Neutrophil (primary cell): ENCODE data around the gene TLCD2.
"Not testable (repeated sequence)": the region's sequence is repeated elsewhere in the genome, so short reads cannot be mapped to it uniquely, and the experiment has no call there.

ENCODE experiments used
- H3K27ac ChIP-seq: fragments of 200-600 bp; sonication (generic); 2 replicates; pipeline ENCODE4 v1.5.1; 2016; ENCODE audit warnings: mild to moderate bottlenecking, moderate library complexity
- H3K27me3 ChIP-seq: fragments of 200-600 bp; sonication (generic); 2 replicates; pipeline ENCODE4 v1.6.0; 2016; ENCODE audit warnings: mild to moderate bottlenecking
- H3K36me3 ChIP-seq: fragments of 200-600 bp; sonication (generic); 2 replicates; pipeline ENCODE4 v1.5.1; 2017
- H3K4me1 ChIP-seq, 2 experiments: fragments of 200-600 bp in 1 of 2; sonication (generic) in 1 of 2; 1 replicate in 1 of 2; 2 replicates in 1 of 2; pipeline versions ENCODE4 v1.5.1 to v1.6.1; 2013 to 2016; ENCODE audit warnings: low read depth in 1 of 2, low read length in 1 of 2, mild to moderate bottlenecking in 1 of 2, moderate library complexity in 1 of 2; ENCODE audit not compliant: control insufficient read depth in 1 of 2, insufficient read depth in 1 of 2
- H3K4me3 ChIP-seq, 2 experiments: fragments of 200-600 bp in 1 of 2; sonication (generic) in 1 of 2; 1 replicate in 1 of 2; 2 replicates in 1 of 2; pipeline ENCODE4 v1.5.1; 2013 to 2016; ENCODE audit warnings: low read depth in 1 of 2, low read length in 1 of 2, mild to moderate bottlenecking in 1 of 2, moderate library complexity in 1 of 2
- H3K9me3 ChIP-seq: fragments of 200-600 bp; sonication (generic); 2 replicates; pipeline ENCODE4 v1.5.1; 2016
- TF ChIP-seq, protein P1 (sequence below): fragments of 200-600 bp; sonication (generic); IDR thresholded peaks from 2 replicates; pipeline ENCODE4 v1.5.1; 2016; ENCODE audit warnings: antibody characterized with exemption

Gene TLCD2

DNA sequence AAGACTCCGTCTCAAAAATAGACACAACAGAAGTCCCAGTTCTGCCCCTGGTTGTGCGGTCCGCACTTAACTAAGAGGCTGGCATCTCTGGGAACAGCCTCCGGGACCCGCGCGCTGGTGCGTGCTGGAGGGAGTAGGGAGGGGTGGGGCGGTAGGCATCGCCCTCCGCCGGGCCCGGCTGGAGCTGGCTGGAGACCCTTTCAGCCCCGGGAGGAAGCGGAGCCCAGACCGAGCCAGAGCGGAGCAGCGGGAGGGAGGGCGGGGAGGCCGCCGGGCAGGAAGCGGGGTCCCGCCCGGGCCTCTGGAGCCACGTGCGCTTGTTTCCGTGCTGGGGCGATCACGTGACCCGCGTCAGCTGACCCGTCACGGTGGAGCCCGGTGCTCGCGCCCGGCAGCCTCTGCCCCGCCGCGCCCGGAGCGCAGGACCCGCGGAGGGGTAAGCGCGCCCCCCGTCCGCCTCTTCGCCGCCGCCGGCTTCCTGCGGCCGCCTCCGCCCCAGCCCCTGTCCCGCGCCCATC lies 14.2 kb upstream of the TLCD2 start, which contains the start of gene WDR81:
TSS of gene WDR81 (plus strand) at position 354 of the 518 bp plus-strand sequence. CDS start 256 bp downstream, outside the sequence.
- TF ChIP-seq, protein P1, sequence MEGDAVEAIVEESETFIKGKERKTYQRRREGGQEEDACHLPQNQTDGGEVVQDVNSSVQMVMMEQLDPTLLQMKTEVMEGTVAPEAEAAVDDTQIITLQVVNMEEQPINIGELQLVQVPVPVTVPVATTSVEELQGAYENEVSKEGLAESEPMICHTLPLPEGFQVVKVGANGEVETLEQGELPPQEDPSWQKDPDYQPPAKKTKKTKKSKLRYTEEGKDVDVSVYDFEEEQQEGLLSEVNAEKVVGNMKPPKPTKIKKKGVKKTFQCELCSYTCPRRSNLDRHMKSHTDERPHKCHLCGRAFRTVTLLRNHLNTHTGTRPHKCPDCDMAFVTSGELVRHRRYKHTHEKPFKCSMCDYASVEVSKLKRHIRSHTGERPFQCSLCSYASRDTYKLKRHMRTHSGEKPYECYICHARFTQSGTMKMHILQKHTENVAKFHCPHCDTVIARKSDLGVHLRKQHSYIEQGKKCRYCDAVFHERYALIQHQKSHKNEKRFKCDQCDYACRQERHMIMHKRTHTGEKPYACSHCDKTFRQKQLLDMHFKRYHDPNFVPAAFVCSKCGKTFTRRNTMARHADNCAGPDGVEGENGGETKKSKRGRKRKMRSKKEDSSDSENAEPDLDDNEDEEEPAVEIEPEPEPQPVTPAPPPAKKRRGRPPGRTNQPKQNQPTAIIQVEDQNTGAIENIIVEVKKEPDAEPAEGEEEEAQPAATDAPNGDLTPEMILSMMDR = no peak
- no peaks in the 10 kb centered on the region for H3K27me3 ChIP-seq
- peak within 1 kb of the TSS; percentile 77 to 84 for H3K4me3 ChIP-seq
- H3K9me3 ChIP-seq = no peaks in the 10 kb centered on the region
- peak within 1 kb of the TSS; percentile 84 for H3K27ac ChIP-seq
- H3K4me1 ChIP-seq = peaks cover 20% of the 10 kb centered on the region in 2 experiments
- H3K36me3 ChIP-seq = peaks cover 13% of the 10 kb centered on the region

DNA sequence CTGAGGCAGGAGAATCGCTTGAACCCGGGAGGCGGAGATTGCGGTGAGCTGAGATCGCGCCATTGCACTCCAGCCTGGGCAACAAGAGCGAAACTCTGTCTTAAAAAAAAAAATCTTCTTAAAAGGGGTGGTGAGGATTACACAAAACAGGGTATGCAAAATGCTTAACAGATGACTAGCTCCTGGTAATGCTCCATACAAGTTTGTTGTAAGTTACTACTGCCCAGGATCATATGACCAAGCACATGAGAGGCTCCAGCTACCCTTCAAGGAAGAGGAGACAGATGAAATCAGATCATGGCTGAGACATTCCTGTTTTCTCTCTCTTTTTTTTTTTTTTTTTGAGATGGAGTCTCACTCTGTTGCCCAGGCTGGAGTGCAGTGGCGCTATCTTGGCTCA lies 11.8 kb upstream of the TLCD2 start:
- not testable (repeated sequence) for H3K27me3 ChIP-seq, H3K27ac ChIP-seq, H3K4me3 ChIP-seq, H3K36me3 ChIP-seq, H3K9me3 ChIP-seq
- peaks cover 32 to 34% of the 10 kb centered on the region in 2 experiments for H3K4me1 ChIP-seq

DNA sequence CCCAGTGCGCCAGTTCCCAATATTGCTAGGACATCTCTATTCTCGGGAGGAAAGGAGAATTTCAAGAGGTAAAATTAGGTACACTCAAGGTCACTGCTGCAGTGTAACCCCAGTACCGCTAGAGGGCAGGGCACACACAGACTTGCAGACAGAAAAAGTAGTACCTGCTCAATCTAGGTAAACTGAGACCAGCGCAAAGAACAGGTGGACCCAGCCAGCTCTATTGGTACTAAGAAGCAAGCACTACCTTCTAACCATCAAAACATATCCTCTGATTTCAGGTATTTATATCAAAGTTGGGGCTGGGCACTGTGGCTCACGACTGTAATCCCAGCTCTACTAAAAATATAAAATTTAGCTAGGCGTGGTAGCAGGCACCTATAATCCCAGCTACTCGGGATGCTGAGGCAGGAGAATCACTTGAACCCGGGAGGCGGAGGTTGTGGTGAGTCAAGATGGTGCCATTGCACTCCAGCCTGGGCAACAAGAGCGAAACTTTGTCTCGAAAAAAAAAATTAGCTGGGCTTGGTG lies 10.7 kb upstream of the TLCD2 start:
- H3K4me1 ChIP-seq = peaks cover 37 to 40% of the 10 kb centered on the region in 2 experiments
- no peaks in the 10 kb centered on the region for H3K27me3 ChIP-seq
- no peaks in the 10 kb centered on the region for H3K9me3 ChIP-seq
- no peaks in the 10 kb centered on the region for H3K36me3 ChIP-seq
- H3K4me3 ChIP-seq = no peak overlapping the region
- no peak overlapping the region for H3K27ac ChIP-seq
- TF ChIP-seq, protein P1 = peak; percentile 95

DNA sequence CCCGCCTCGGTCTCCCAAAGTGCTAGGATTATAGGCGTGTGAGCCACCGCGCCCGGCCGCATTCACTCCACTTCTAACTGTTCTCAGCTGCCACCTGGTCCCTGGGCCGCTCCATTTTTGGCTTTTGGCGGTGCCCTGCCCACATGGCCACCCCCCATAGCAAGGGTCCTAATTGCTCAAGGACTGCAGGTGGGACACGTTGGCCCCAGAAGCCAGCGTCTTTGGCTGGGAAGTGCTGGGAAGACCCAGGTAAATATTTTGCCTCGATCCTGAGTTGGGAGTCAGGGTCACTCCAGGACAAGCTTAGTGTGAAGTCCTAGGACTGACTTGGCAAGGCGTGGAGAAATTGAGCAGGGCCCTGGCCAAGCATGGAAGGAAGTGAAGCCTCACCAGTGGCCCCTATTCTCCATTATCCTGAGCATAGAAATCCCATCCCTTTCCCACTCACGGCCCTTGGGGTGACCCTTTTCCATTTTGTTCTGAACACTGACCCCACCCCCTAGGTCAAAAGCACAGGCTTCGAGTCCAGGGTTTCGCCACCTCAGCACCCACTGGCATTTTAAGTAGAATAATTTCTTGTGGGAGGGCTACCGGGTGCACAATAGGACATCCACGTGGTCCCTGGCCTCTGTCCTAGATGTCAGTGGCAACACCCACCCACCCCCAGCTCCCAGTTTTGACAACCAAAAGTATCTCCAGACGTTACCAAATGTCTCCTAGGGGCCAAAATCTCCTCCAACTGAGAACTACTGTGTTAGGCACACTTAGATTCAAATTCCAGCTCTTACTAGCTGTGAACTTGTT lies 8.4 kb upstream of the TLCD2 start:
- Histone ChIP-seq H3K9me3 (no peaks in the 10 kb centered on the region), H3K36me3 (peaks cover 3% of the 10 kb centered on the region), H3K27me3 (peaks cover 21% of the 10 kb centered on the region), H3K4me3 (no peak overlapping the region), H3K4me1 (peaks cover 38 to 42% of the 10 kb centered on the region in 2 experiments), H3K27ac (peak overlapping the region; percentile 97)
- TF ChIP-seq, protein P1 = no peak

DNA sequence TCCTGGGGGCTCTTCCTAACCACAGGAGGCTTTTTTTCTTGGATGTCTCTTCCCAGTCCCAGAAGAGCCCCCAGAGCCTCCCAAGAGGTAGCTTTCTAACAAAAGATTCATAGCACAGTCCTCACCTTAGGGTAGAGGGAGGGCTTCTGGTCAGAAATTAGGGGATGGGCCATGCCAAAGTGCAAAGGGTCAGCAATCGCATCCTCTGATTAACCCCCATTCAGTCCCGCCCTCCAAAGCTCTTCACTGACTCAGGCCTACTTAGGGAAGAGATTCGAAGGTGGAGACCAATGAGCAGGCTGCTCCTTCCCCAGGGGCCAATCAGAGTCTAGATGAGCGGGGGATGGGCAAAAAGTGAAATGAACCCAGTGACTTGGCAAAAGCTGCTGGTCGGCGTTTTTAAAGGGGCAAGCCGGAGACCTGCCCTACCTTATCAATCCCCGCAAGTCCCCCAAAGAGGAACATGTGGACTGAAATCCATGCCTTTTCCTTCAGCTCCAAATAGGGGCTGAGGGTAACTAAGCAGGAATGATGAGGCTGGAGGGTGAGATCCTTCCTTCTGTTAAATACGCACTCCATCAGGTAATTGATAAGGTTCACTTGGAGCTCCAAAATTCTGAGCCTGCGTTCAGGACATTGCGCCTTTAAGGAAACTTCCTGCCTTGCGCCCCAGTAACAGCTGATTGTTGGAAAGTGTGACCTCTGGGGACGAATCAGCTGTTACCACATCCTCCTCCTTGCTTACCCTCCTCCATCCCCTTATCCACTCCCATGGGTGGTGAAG lies 6.9 kb upstream of the TLCD2 start:
- H3K4me3 ChIP-seq = peak overlapping the region; percentile 83
- peaks cover 18% of the 10 kb centered on the region for H3K36me3 ChIP-seq
- no peaks in the 10 kb centered on the region for H3K9me3 ChIP-seq
- peaks cover 38 to 40% of the 10 kb centered on the region in 2 experiments for H3K4me1 ChIP-seq
- TF ChIP-seq, protein P1 = peak; percentile 6
- peak overlapping the region; percentile 97 for H3K27ac ChIP-seq
- peaks cover 31% of the 10 kb centered on the region for H3K27me3 ChIP-seq
